HL-60 (cell line): ENCODE data around the gene SNAPC4.

ENCODE experiments used
- DNase-seq, 2 experiments: peaks; one replicate each; pipeline ENCODE4 v3.0.0-alpha.2; 2010 to 2020; ENCODE audit warnings: low read depth in 1 of 2, low spot score in 1 of 2
- H3K27ac ChIP-seq: fragments of 250-450 bp; sonication (Bioruptor Pico); replicated peaks from 2 replicates; pipeline ENCODE4 v1.5.1; 2020; ENCODE audit warnings: mild to moderate bottlenecking, moderate library complexity
- H3K27me3 ChIP-seq: fragments of 250-450 bp; sonication (Bioruptor Pico); 2 replicates; pipeline ENCODE4 v1.5.1; 2021; ENCODE audit warnings: mild to moderate bottlenecking, moderate library complexity; ENCODE audit not compliant: insufficient read depth, poor library complexity, severe bottlenecking
- H3K4me3 ChIP-seq: replicated peaks from 2 replicates; pipeline ENCODE4 v1.5.1; 2011; ENCODE audit warnings: mild to moderate bottlenecking, control low read depth, low read length; ENCODE audit not compliant: insufficient read depth
- GABPA ChIP-seq: IDR thresholded peaks from 2 replicates; pipeline ENCODE4 v1.6.1; 2012; ENCODE audit warnings: low read depth
- POLR2AphosphoS5 ChIP-seq: IDR thresholded peaks from 2 replicates; pipeline ENCODE4 v1.6.1; 2012; ENCODE audit warnings: low read depth
- SPI1 ChIP-seq: IDR thresholded peaks from 2 replicates; pipeline ENCODE4 v1.6.1; 2012; ENCODE audit warnings: low read depth, mild to moderate bottlenecking, borderline replicate concordance
- TF ChIP-seq, protein P1 (sequence below): IDR thresholded peaks from 2 replicates; pipeline ENCODE4 v1.6.1; 2012; ENCODE audit warnings: low read depth; ENCODE audit not compliant: insufficient replicate concordance
- TF ChIP-seq, protein P2 (sequence below): IDR thresholded peaks from one replicate; pipeline ENCODE4 v1.5.1; 2011; ENCODE audit warnings: low read length, control low read depth, inconsistent platforms; ENCODE audit not compliant: insufficient read depth

Gene SNAPC4

DNA sequence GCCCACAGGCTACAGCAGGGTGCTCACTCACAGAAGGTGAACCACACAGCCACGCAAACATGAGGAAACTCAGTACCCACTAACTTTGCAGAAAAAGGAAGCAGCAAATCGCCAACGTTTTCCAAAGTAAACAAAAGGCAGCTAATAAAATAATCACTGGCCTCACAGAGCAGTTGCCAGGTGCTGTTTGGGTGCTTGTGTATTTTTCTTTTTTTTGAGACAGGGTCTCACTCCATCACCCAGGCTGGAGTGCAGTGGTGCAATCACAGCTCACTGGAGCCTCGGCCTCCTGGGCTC, 3.8 kb downstream of the SNAPC4 start:
- no peak for TF ChIP-seq GABPA
- TF ChIP-seq, protein P1, sequence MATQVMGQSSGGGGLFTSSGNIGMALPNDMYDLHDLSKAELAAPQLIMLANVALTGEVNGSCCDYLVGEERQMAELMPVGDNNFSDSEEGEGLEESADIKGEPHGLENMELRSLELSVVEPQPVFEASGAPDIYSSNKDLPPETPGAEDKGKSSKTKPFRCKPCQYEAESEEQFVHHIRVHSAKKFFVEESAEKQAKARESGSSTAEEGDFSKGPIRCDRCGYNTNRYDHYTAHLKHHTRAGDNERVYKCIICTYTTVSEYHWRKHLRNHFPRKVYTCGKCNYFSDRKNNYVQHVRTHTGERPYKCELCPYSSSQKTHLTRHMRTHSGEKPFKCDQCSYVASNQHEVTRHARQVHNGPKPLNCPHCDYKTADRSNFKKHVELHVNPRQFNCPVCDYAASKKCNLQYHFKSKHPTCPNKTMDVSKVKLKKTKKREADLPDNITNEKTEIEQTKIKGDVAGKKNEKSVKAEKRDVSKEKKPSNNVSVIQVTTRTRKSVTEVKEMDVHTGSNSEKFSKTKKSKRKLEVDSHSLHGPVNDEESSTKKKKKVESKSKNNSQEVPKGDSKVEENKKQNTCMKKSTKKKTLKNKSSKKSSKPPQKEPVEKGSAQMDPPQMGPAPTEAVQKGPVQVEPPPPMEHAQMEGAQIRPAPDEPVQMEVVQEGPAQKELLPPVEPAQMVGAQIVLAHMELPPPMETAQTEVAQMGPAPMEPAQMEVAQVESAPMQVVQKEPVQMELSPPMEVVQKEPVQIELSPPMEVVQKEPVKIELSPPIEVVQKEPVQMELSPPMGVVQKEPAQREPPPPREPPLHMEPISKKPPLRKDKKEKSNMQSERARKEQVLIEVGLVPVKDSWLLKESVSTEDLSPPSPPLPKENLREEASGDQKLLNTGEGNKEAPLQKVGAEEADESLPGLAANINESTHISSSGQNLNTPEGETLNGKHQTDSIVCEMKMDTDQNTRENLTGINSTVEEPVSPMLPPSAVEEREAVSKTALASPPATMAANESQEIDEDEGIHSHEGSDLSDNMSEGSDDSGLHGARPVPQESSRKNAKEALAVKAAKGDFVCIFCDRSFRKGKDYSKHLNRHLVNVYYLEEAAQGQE: no peak
- TF ChIP-seq SPI1: no peak
- no peak for TF ChIP-seq POLR2AphosphoS5
- TF ChIP-seq, protein P2, sequence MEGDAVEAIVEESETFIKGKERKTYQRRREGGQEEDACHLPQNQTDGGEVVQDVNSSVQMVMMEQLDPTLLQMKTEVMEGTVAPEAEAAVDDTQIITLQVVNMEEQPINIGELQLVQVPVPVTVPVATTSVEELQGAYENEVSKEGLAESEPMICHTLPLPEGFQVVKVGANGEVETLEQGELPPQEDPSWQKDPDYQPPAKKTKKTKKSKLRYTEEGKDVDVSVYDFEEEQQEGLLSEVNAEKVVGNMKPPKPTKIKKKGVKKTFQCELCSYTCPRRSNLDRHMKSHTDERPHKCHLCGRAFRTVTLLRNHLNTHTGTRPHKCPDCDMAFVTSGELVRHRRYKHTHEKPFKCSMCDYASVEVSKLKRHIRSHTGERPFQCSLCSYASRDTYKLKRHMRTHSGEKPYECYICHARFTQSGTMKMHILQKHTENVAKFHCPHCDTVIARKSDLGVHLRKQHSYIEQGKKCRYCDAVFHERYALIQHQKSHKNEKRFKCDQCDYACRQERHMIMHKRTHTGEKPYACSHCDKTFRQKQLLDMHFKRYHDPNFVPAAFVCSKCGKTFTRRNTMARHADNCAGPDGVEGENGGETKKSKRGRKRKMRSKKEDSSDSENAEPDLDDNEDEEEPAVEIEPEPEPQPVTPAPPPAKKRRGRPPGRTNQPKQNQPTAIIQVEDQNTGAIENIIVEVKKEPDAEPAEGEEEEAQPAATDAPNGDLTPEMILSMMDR: no peak
- Histone ChIP-seq H3K27ac (no peak overlapping the region), H3K27me3 (no peaks in the 10 kb centered on the region), H3K4me3 (no peak overlapping the region)
- DNase-seq: no peak

DNA sequence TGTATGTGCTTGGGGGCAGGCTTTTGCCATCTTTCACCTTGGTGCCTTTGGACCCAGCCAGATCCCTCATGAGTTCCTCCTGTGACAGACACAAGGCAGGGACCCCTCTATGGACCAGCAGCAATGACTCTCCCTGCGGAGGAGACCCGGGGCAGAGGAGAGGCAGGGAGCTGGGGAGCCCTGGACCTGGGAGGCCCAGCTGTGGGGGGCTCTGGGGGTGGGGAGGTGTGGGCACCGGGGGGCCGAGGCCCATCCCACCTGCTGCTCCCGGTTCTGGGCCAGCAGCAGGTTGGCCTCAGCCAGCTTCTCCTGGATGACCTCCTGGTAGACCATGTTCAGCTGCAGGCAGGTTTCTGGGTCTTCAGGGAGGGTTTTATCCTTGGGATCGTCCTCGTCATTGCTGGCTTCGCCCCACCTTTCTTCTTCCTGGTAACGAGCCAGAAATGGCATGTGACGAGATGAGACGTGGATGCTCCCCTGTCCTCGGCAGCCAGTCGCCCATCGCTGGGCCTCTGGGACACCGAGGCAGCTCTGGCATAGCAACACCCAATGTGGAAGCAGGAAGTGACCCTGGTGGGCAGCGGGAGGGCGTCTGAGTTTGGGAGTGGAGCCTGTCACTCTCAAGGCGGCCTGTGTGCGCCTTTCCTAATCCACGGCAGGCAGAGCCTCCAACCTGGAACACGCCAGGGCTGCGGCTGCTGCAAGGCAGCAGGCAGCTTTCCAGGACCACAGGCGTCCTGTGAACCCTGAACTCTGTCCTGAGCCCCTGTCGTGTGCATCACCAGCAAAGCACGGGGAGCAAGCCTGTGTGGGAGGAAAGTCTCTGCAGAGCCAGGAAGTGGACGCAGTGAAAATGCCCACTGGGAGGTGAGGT, 4.4 kb downstream of the SNAPC4 start:
- Histone ChIP-seq H3K27me3 (no peaks in the 10 kb centered on the region), H3K4me3 (no peak overlapping the region), H3K27ac (no peak overlapping the region)
- TF ChIP-seq, protein P2: no peak
- TF ChIP-seq POLR2AphosphoS5 (0 out of 2 replicates have a peak, but pooled peaks have one; percentile 13), SPI1 (no peak)
- TF ChIP-seq, protein P1: no peak
- no peak for DNase-seq

DNA sequence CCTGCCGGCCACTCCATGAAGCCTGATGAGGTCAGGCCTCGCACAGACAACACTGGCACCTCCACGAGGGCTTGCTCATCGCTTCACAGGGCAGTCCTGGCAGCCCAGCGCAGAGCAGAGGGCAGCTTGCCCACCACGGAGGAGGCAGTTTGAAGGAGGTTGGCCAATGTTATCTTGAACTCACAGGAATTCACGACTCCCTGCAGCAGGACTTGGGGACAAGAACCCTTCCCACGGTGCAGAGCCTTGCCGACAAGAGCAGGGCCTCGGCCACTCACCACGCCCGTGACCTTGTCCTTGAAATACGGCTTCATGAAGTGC, 5.0 kb downstream of the SNAPC4 start:
- DNase-seq: no peak
- H3K27ac ChIP-seq: no peak overlapping the region
- TF ChIP-seq, protein P2: no peak
- TF ChIP-seq GABPA: no peak
- TF ChIP-seq SPI1: no peak
- TF ChIP-seq, protein P1: no peak
- TF ChIP-seq POLR2AphosphoS5: no peak; the same call in 1 of the 2 replicates
- H3K4me3 ChIP-seq: no peak overlapping the region
- H3K27me3 ChIP-seq: no peaks in the 10 kb centered on the region
